K562 (cell line): ENCODE results near the gene COPS4. TPM values are rescaled to one million over a fixed set of nuclear protein-coding genes. Genes with fewer than 3 reads are reported as not detected.

ENCODE experiments used
- CREM ChIP-seq: IDR thresholded peaks from 2 replicates; pipeline ENCODE4 v1.6.1; 2014; ENCODE audit warnings: antibody characterized with exemption, low read depth
- L3MBTL2 ChIP-seq: fragments of 450-650 bp; IDR thresholded peaks from 2 replicates; pipeline ENCODE4 v1.6.1; 2016; ENCODE audit warnings: mild to moderate bottlenecking, moderate library complexity
- NR2F6 ChIP-seq: fragments of 450-650 bp; formaldehyde crosslinking; IDR thresholded peaks from 2 replicates; pipeline ENCODE4 v1.4.0; 2020; ENCODE audit warnings: mild to moderate bottlenecking
- RBFOX2 ChIP-seq: fragments of 200-400 bp; formaldehyde crosslinking; IDR thresholded peaks from 2 replicates; pipeline ENCODE4 v1.6.1; 2017; ENCODE audit warnings: low read depth, mild to moderate bottlenecking, low read length, moderate library complexity
- SIN3A ChIP-seq, 2 experiments: fragments of 150-350 bp in 1 of 2; IDR thresholded peaks; 2 replicates each; pipeline ENCODE4 v1.6.1; 2011 to 2016; ENCODE audit warnings: borderline replicate concordance in 2 of 2, low read depth in 2 of 2, low read length in 2 of 2, mild to moderate bottlenecking in 2 of 2, moderate library complexity in 2 of 2; ENCODE audit not compliant: control insufficient read depth in 1 of 2
- SMARCB1 ChIP-seq: IDR thresholded peaks from 2 replicates; pipeline ENCODE4 v1.6.1; 2011; ENCODE audit warnings: improper control_type of control experiment, low read depth; ENCODE audit not compliant: insufficient read length
- STAT5A ChIP-seq: IDR thresholded peaks from 2 replicates; pipeline ENCODE4 v1.6.1; 2012; ENCODE audit warnings: low read length, inconsistent platforms, borderline replicate concordance
- TAF7 ChIP-seq: fragments of 450-650 bp; IDR thresholded peaks from 2 replicates; pipeline ENCODE4 v1.6.1; 2016; ENCODE audit warnings: missing genetic modification characterization, missing compliant biosample characterization
- XRCC5 ChIP-seq: fragments of 200-400 bp; formaldehyde crosslinking; IDR thresholded peaks from 2 replicates; pipeline ENCODE4 v1.6.1; 2017; ENCODE audit warnings: low read depth, mild to moderate bottlenecking, low read length
- YY1 ChIP-seq, 3 experiments: IDR thresholded peaks; 2 replicates each; pipeline ENCODE4 v1.6.1; 2011; ENCODE audit warnings: low read length in 2 of 3, mild to moderate bottlenecking in 2 of 3, moderate library complexity in 2 of 3, borderline replicate concordance in 1 of 3, control low read depth in 1 of 3, low read depth in 1 of 3; ENCODE audit not compliant: insufficient read depth in 3 of 3, insufficient replicate concordance in 2 of 3, control insufficient read depth in 1 of 3, insufficient read length in 1 of 3; ENCODE audit errors: extremely low read depth in 1 of 3
- ZBTB1 ChIP-seq: sonication (generic); formaldehyde crosslinking; IDR thresholded peaks from 2 replicates; pipeline ENCODE4 v1.8.1; 2023; ENCODE audit warnings: missing genetic modification reagents, low read depth, mild to moderate bottlenecking, borderline replicate concordance
- ZC3H8 ChIP-seq: fragments of 450-650 bp; IDR thresholded peaks from 2 replicates; pipeline ENCODE4 v1.6.1; 2017
- polyA plus RNA-seq, 8 experiments: library from polyadenylated mRNA; depleted of rRNA in 4 of 8; stranded (reverse) in 5 of 8; unstranded in 3 of 8; fragments of >200 nt; fragmentation: Nextera tagmentation in 2 of 8; fragmentation: Illumina TruSeq in 1 of 8; extraction: Ambion mirVana in 2 of 8; extraction: Trizol in 1 of 8; gene quantifications; 2 replicates each; pipeline versions ENCODE4 v1.2.1 to v1.2.3, GENCODE V29; 2011 to 2014; ENCODE audit warnings: inconsistent platforms in 1 of 8, missing spikeins in 1 of 8
- total RNA-seq, 7 experiments: library from RNA; depleted of rRNA in 6 of 7; stranded (reverse); fragments of >200 nt in 6 of 7; fragmentation: Illumina TruSeq in 2 of 7; extraction: Trizol in 2 of 7; gene quantifications; 2 replicates each; pipeline versions ENCODE4 v1.2.1 to v1.2.3, GENCODE V29; 2011 to 2021; ENCODE audit warnings: low replicate concordance in 1 of 7
- TF ChIP-seq, protein P1 (sequence below): IDR thresholded peaks from 3 replicates; pipeline ENCODE4 v1.6.1; 2011; ENCODE audit warnings: borderline replicate concordance, mild to moderate bottlenecking, moderate library complexity; ENCODE audit not compliant: insufficient read length; ENCODE audit errors: extremely low read depth
- TF ChIP-seq, protein P2 (sequence below): conservative IDR thresholded peaks from 2 replicates; pipeline ENCODE4 v1.6.1; 2011; ENCODE audit warnings: low read depth, mild to moderate bottlenecking, low read length; ENCODE audit not compliant: control insufficient read depth
- TF ChIP-seq, protein P3 (sequence below): fragments of 450-650 bp; IDR thresholded peaks from 2 replicates; pipeline ENCODE4 v1.7.0; 2016; ENCODE audit warnings: borderline replicate concordance
- TF ChIP-seq, protein P4 (sequence below): fragments of 250-450 bp; sonication (Bioruptor Pico); IDR thresholded peaks from 2 replicates; pipeline ENCODE4 v1.8.0; 2022; ENCODE audit warnings: inconsistent platforms, mild to moderate bottlenecking, moderate library complexity, borderline replicate concordance
- TF ChIP-seq, protein P5 (sequence below): fragments of 250-450 bp; sonication (Bioruptor Pico); IDR thresholded peaks from 2 replicates; pipeline ENCODE4 v1.4.0; 2020

The COPS4 gene
- total and polyA plus RNA-seq, 9 of the 15 experiments (the other 6 are each of a cell fraction or from before 2014, with no cell fraction given) = 44.7 to 180 (median 70.9) TPM

DNA sequence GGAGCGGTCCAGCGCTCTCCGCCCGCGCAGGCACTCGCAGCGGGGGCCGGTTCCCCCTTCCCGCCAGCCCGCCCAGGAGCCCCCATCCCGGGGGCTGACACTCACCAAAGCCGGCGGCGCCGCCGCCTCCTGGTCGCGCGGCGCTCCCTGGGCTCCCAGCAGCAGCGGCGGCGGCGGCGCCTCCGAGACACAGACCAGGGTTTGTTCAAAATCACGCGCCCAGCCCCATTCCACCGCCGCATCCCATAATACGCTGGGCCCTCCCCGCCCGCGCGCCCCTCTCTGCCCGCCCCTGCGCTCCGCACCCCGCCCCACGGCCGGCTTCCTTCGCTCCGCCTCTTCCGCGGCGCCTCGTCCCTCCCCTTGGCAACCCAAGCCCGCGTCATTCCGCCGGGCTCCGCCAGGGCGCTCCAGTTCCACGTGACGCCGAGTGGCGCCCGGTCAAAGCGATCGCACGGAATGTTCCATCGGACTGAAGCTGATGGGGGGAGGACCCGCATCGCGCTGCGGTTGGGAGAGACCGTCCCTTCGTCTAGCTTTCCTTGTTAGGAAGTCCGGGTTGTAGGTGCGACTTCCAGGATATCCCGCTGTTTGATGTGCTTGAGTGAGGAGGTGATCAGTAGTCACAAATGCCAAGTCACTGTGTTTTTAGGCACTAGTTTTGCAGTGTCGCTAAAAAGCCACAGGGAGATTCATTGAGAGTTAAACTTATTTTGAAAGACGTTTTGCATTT is 22.1 kb upstream of the COPS4 start (continued):
- 0 out of 2 replicates have a peak, but pooled peaks have one; percentile 39 for TF ChIP-seq TAF7 (tag)
- TF ChIP-seq, protein P1, sequence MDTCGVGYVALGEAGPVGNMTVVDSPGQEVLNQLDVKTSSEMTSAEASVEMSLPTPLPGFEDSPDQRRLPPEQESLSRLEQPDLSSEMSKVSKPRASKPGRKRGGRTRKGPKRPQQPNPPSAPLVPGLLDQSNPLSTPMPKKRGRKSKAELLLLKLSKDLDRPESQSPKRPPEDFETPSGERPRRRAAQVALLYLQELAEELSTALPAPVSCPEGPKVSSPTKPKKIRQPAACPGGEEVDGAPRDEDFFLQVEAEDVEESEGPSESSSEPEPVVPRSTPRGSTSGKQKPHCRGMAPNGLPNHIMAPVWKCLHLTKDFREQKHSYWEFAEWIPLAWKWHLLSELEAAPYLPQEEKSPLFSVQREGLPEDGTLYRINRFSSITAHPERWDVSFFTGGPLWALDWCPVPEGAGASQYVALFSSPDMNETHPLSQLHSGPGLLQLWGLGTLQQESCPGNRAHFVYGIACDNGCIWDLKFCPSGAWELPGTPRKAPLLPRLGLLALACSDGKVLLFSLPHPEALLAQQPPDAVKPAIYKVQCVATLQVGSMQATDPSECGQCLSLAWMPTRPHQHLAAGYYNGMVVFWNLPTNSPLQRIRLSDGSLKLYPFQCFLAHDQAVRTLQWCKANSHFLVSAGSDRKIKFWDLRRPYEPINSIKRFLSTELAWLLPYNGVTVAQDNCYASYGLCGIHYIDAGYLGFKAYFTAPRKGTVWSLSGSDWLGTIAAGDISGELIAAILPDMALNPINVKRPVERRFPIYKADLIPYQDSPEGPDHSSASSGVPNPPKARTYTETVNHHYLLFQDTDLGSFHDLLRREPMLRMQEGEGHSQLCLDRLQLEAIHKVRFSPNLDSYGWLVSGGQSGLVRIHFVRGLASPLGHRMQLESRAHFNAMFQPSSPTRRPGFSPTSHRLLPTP = no peak
- TF ChIP-seq, protein P2, sequence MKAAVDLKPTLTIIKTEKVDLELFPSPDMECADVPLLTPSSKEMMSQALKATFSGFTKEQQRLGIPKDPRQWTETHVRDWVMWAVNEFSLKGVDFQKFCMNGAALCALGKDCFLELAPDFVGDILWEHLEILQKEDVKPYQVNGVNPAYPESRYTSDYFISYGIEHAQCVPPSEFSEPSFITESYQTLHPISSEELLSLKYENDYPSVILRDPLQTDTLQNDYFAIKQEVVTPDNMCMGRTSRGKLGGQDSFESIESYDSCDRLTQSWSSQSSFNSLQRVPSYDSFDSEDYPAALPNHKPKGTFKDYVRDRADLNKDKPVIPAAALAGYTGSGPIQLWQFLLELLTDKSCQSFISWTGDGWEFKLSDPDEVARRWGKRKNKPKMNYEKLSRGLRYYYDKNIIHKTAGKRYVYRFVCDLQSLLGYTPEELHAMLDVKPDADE = no peak
- TF ChIP-seq, protein P3, sequence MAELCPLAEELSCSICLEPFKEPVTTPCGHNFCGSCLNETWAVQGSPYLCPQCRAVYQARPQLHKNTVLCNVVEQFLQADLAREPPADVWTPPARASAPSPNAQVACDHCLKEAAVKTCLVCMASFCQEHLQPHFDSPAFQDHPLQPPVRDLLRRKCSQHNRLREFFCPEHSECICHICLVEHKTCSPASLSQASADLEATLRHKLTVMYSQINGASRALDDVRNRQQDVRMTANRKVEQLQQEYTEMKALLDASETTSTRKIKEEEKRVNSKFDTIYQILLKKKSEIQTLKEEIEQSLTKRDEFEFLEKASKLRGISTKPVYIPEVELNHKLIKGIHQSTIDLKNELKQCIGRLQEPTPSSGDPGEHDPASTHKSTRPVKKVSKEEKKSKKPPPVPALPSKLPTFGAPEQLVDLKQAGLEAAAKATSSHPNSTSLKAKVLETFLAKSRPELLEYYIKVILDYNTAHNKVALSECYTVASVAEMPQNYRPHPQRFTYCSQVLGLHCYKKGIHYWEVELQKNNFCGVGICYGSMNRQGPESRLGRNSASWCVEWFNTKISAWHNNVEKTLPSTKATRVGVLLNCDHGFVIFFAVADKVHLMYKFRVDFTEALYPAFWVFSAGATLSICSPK = no peak
- TF ChIP-seq ZC3H8 = no peak
- peak; percentile 19 to 37; a peak in 1 of 4 replicates for TF ChIP-seq SIN3A (IDR thresholded peaks at IDR 0.05; ENCODE audit: borderline replicate concordance in 2 of 2, control insufficient read depth in 1 of 2, low read depth in 2 of 2, low read length in 2 of 2)
- TF ChIP-seq CREM = peak; percentile 98
- TF ChIP-seq, protein P4, sequence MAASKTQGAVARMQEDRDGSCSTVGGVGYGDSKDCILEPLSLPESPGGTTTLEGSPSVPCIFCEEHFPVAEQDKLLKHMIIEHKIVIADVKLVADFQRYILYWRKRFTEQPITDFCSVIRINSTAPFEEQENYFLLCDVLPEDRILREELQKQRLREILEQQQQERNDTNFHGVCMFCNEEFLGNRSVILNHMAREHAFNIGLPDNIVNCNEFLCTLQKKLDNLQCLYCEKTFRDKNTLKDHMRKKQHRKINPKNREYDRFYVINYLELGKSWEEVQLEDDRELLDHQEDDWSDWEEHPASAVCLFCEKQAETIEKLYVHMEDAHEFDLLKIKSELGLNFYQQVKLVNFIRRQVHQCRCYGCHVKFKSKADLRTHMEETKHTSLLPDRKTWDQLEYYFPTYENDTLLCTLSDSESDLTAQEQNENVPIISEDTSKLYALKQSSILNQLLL (CRISPR knock-in tag) = no peak
- peak; percentile 87 for TF ChIP-seq RBFOX2
- peak in 2 of 3 experiments; percentile 66 to 67 for TF ChIP-seq YY1 (IDR thresholded peaks at IDR 0.05; ENCODE audit: borderline replicate concordance in 1 of 3, control insufficient read depth in 1 of 3, extremely low read depth in 1 of 3, insufficient read depth in 3 of 3, insufficient read length in 1 of 3, insufficient replicate concordance in 2 of 3, low read depth in 1 of 3, low read length in 2 of 3)
- peak; percentile 82 for TF ChIP-seq L3MBTL2
- no peak for TF ChIP-seq STAT5A
- peak; percentile 81; the same call in 1 of the 2 replicates for TF ChIP-seq XRCC5
- TF ChIP-seq SMARCB1 = no peak
- 0 out of 2 replicates have a peak, but pooled peaks have one; percentile 11 for TF ChIP-seq ZBTB1 (CRISPR knock-in tag)
- TF ChIP-seq, protein P5, sequence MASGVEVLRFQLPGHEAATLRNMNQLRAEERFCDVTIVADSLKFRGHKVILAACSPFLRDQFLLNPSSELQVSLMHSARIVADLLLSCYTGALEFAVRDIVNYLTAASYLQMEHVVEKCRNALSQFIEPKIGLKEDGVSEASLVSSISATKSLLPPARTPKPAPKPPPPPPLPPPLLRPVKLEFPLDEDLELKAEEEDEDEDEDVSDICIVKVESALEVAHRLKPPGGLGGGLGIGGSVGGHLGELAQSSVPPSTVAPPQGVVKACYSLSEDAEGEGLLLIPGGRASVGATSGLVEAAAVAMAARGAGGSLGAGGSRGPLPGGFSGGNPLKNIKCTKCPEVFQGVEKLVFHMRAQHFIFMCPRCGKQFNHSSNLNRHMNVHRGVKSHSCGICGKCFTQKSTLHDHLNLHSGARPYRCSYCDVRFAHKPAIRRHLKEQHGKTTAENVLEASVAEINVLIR (CRISPR knock-in tag) = peak; percentile 81
- TF ChIP-seq NR2F6 (CRISPR knock-in tag) = no peak
